ENCODE measurements around the gene PIK3CB. TPM values are rescaled to one million over a fixed set of nuclear protein-coding genes. Genes with fewer than 3 reads are reported as not detected.

The PIK3CB gene
- polyA plus RNA-seq, 3 donors: 14.1 to 33.6 (median 20.4) TPM

- no peak overlapping the region for H3K4me2 ChIP-seq (replicated peaks; ENCODE audit: extremely low read depth, low read length, poor library complexity, severe bottlenecking)
Measured at GRCh38 chr3:138718849-138719248, 115.9 kb downstream of the PIK3CB start.

DNA sequence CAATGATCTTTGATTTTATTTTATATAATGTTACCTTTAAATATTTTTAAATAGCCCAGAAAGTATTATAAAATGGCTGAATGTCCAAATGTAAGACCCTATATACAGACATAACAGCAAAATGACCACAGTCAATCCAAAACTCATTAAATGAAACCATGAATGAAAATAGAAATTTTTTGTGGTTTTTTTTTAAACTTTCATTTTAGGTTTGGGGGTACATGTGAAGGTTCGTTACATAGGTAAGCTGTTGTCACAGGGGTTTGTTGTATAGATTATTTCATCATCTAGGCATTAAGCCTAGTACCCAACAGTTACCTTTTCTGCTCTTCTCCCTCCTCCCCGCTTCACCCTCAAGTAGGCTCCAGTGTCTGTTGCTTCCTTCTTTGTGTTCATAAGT lies 117.4 kb downstream of the PIK3CB start:
- intact Hi-C loops (cut with micrococcal nuclease): no loop called here
- TF ChIP-seq, protein P1, sequence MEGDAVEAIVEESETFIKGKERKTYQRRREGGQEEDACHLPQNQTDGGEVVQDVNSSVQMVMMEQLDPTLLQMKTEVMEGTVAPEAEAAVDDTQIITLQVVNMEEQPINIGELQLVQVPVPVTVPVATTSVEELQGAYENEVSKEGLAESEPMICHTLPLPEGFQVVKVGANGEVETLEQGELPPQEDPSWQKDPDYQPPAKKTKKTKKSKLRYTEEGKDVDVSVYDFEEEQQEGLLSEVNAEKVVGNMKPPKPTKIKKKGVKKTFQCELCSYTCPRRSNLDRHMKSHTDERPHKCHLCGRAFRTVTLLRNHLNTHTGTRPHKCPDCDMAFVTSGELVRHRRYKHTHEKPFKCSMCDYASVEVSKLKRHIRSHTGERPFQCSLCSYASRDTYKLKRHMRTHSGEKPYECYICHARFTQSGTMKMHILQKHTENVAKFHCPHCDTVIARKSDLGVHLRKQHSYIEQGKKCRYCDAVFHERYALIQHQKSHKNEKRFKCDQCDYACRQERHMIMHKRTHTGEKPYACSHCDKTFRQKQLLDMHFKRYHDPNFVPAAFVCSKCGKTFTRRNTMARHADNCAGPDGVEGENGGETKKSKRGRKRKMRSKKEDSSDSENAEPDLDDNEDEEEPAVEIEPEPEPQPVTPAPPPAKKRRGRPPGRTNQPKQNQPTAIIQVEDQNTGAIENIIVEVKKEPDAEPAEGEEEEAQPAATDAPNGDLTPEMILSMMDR (IDR thresholded peaks at IDR 0.05): no peak
- Mint-ChIP-seq H3K27ac (peak overlapping the region in 1 of 7 donors; percentile 70), H3K4me3 (no peak overlapping the region), H3K9me3 (no peaks in the 10 kb centered on the region), H3K27me3 (ENCODE audit: low read depth in 3 of 3) (peaks cover 0 to 3% (median 0%) of the 10 kb centered on the region in 3 donors), H3K4me1 (peaks cover 2% of the 10 kb centered on the region), H3K36me3 (peaks cover 24 to 60% of the 10 kb centered on the region in 2 donors)
- H2AFZ ChIP-seq (ENCODE audit: insufficient read depth, low read depth, low read length, poor library complexity, severe bottlenecking): no peak overlapping the region
- no peak for DNase-seq
- H3K4me2 ChIP-seq (replicated peaks; ENCODE audit: extremely low read depth, low read length, poor library complexity, severe bottlenecking): no peak overlapping the region
- no peak overlapping the region for H3K9ac ChIP-seq (ENCODE audit: insufficient read depth, low read length, poor library complexity, severe bottlenecking)
- H3K36me3 ChIP-seq (replicated peaks in 1 of 2; ENCODE audit: control insufficient read depth in 1 of 2, insufficient read depth in 2 of 2, low read length in 2 of 2): peaks cover 15 to 63% of the 10 kb centered on the region in 2 donors
- H3K79me2 ChIP-seq (ENCODE audit: insufficient read depth, low read length): no peaks in the 10 kb centered on the region
- no CpG with 5 or more reads among the region's 2 CpGs for WGBS (ENCODE audit: insufficient coverage)
- no peak overlapping the region for H3K27ac ChIP-seq (ENCODE audit: low read depth in 1 of 2, low read length in 2 of 2)
- H4K20me1 ChIP-seq (ENCODE audit: insufficient read depth, low read length): no peaks in the 10 kb centered on the region
- no peaks in the 10 kb centered on the region for H3K4me1 ChIP-seq (ENCODE audit: control insufficient read depth in 1 of 2, insufficient read depth in 2 of 2, low read length in 2 of 2)
- no peak overlapping the region for H3K4me3 ChIP-seq (replicated peaks in 1 of 3; ENCODE audit: low read depth in 2 of 3, low read length in 3 of 3)
- no peaks in the 10 kb centered on the region for H3K27me3 ChIP-seq (ENCODE audit: control insufficient read depth in 2 of 2, insufficient read depth in 2 of 2, low read length in 2 of 2)
- no peaks in the 10 kb centered on the region for H3K9me3 ChIP-seq (replicated peaks in 1 of 2; ENCODE audit: control insufficient read depth in 1 of 2, insufficient read depth in 1 of 2, low read length in 2 of 2)

More at GRCh38 chr3:138718849-138719248, 115.9 kb downstream of the PIK3CB start:
- H3K4me1 Mint-ChIP-seq: peaks cover 2% of the 10 kb centered on the region
- Histone ChIP-seq H3K27ac (ENCODE audit: low read depth in 1 of 2, low read length in 2 of 2) (no peak overlapping the region), H3K36me3 (replicated peaks in 1 of 2; ENCODE audit: control insufficient read depth in 1 of 2, insufficient read depth in 2 of 2, low read length in 2 of 2) (peaks cover 2 to 58% of the 10 kb centered on the region in 2 donors), H3K9ac (ENCODE audit: insufficient read depth, low read length, poor library complexity, severe bottlenecking) (no peak overlapping the region), H3K9me3 (replicated peaks in 1 of 2; ENCODE audit: control insufficient read depth in 1 of 2, insufficient read depth in 1 of 2, low read length in 2 of 2) (no peaks in the 10 kb centered on the region), H2AFZ (ENCODE audit: insufficient read depth, low read depth, low read length, poor library complexity, severe bottlenecking) (no peak overlapping the region), H3K4me3 (replicated peaks in 1 of 3; ENCODE audit: low read depth in 2 of 3, low read length in 3 of 3) (no peak overlapping the region), H3K27me3 (ENCODE audit: control insufficient read depth in 2 of 2, insufficient read depth in 2 of 2, low read length in 2 of 2) (no peaks in the 10 kb centered on the region), H4K20me1 (ENCODE audit: insufficient read depth, low read length) (no peaks in the 10 kb centered on the region), H3K79me2 (ENCODE audit: insufficient read depth, low read length) (no peaks in the 10 kb centered on the region), H3K4me1 (ENCODE audit: control insufficient read depth in 1 of 2, insufficient read depth in 2 of 2, low read length in 2 of 2) (no peaks in the 10 kb centered on the region)
- no CpG with 5 or more reads among the region's 1 CpG for WGBS (ENCODE audit: insufficient coverage)
- H3K36me3 Mint-ChIP-seq: peaks cover 22 to 60% of the 10 kb centered on the region in 2 donors
- no peak for DNase-seq
- no peaks in the 10 kb centered on the region for H3K9me3 Mint-ChIP-seq
- peaks cover 0 to 3% (median 0%) of the 10 kb centered on the region in 3 donors for H3K27me3 Mint-ChIP-seq (ENCODE audit: low read depth in 3 of 3)
- intact Hi-C loops (cut with micrococcal nuclease): no loop called here
- no peak overlapping the region for H3K4me3 Mint-ChIP-seq
- H3K27ac Mint-ChIP-seq: peak overlapping the region in 1 of 7 donors; percentile 7
- TF ChIP-seq, protein P1 (IDR thresholded peaks at IDR 0.05): no peak

Data from CD14-positive monocyte (primary cell).